Measurements from ENCODE around the gene BRD7.

- TF ChIP-seq CTCF (IDR thresholded peaks at IDR 0.05; ENCODE audit: low read depth, low read length) (no peak), EZH2phosphoT487 (IDR thresholded peaks at IDR 0.05; ENCODE audit: low read depth) (no peak)
Observed at GRCh38 chr16:50368410-50369132, at the start of gene BRD7.
